Measurements from ENCODE around the gene POU2AF1. TPM values are rescaled to one million over a fixed set of nuclear protein-coding genes. Genes with fewer than 3 reads are reported as not detected.

Gene POU2AF1
- total RNA-seq, 1 experiment from 2014 or later = not detected

- CTCF ChIA-PET = no interaction called here
- Histone ChIP-seq H3K4me3 (ENCODE audit: low read length) (no peak overlapping the region), H3K27me3 (ENCODE audit: low read length) (peaks cover 47% of the 10 kb centered on the region), H3K9ac (ENCODE audit: low read length) (no peak overlapping the region), H3K27ac (ENCODE audit: low read length) (no peak overlapping the region), H2AFZ (ENCODE audit: low read length) (no peak overlapping the region), H3K36me3 (ENCODE audit: low read depth, low read length) (no peaks in the 10 kb centered on the region), H3K4me2 (ENCODE audit: low read length) (no peak overlapping the region), H3K79me2 (ENCODE audit: low read length) (no peaks in the 10 kb centered on the region), H4K20me1 (ENCODE audit: low read length) (no peaks in the 10 kb centered on the region), H3K4me1 (ENCODE audit: insufficient read depth, low read length) (no peaks in the 10 kb centered on the region), H3F3A (ENCODE audit: low read length, unreplicated experiment) (no peaks in the 10 kb centered on the region), H3K9me3 (ENCODE audit: low read length) (no peaks in the 10 kb centered on the region), H3K9me2 (replicated peaks; ENCODE audit: low read length) (no peaks in the 10 kb centered on the region)
- ATAC-seq (no peak), DNase-seq (no peak)
- BruUV-seq (replicated peaks) = no TSS peak
- intact Hi-C loops (cut with micrococcal nuclease) = no loop called here
- no peak for TF ChIP-seq EZH2phosphoT487 (IDR thresholded peaks at IDR 0.05; ENCODE audit: borderline replicate concordance, low read length)
- TF ChIP-seq EZH2 (IDR thresholded peaks at IDR 0.05; ENCODE audit: low read length, unreplicated experiment) = no peak
- TF ChIP-seq CTCF (conservative IDR thresholded peaks at IDR 0.05; ENCODE audit: low read depth, low read length) = no peak
- POLR2A ChIA-PET (ENCODE audit: unreplicated experiment) = no interaction called here
Measured at GRCh38 chr11:111352231-111352746, 26.8 kb downstream of the POU2AF1 start.

GRCh38 chr11:111351374-111352055 lies 27.6 kb downstream of the POU2AF1 start:
- intact Hi-C loops (cut with micrococcal nuclease) = no loop called here
- CTCF ChIA-PET = no interaction called here
- Histone ChIP-seq H3K9me3 (ENCODE audit: low read length) (no peaks in the 10 kb centered on the region), H3K79me2 (ENCODE audit: low read length) (no peaks in the 10 kb centered on the region), H3K9me2 (replicated peaks; ENCODE audit: low read length) (no peaks in the 10 kb centered on the region), H3K4me1 (ENCODE audit: insufficient read depth, low read length) (no peaks in the 10 kb centered on the region), H4K20me1 (ENCODE audit: low read length) (no peaks in the 10 kb centered on the region), H3K4me3 (ENCODE audit: low read length) (no peak overlapping the region), H3K36me3 (ENCODE audit: low read depth, low read length) (no peaks in the 10 kb centered on the region), H2AFZ (ENCODE audit: low read length) (no peak overlapping the region), H3K27me3 (ENCODE audit: low read length) (peaks cover 53% of the 10 kb centered on the region), H3K4me2 (ENCODE audit: low read length) (no peak overlapping the region), H3K9ac (ENCODE audit: low read length) (no peak overlapping the region), H3F3A (ENCODE audit: low read length, unreplicated experiment) (no peaks in the 10 kb centered on the region), H3K27ac (ENCODE audit: low read length) (no peak overlapping the region)
- BruUV-seq (replicated peaks) = no TSS peak
- no peak for TF ChIP-seq EZH2 (IDR thresholded peaks at IDR 0.05; ENCODE audit: low read length, unreplicated experiment)
- TF ChIP-seq EZH2phosphoT487 (IDR thresholded peaks at IDR 0.05; ENCODE audit: borderline replicate concordance, low read length) = no peak
- TF ChIP-seq CTCF (conservative IDR thresholded peaks at IDR 0.05; ENCODE audit: low read depth, low read length) = no peak
- DNase-seq (no peak), ATAC-seq (no peak)
- POLR2A ChIA-PET (ENCODE audit: unreplicated experiment) = no interaction called here

- Histone ChIP-seq H3K9ac (ENCODE audit: low read length) (no peak overlapping the region), H3F3A (ENCODE audit: low read length, unreplicated experiment) (no peaks in the 10 kb centered on the region), H3K27ac (ENCODE audit: low read length) (no peak overlapping the region), H3K9me3 (ENCODE audit: low read length) (no peaks in the 10 kb centered on the region), H3K36me3 (ENCODE audit: low read depth, low read length) (no peaks in the 10 kb centered on the region), H4K20me1 (ENCODE audit: low read length) (no peaks in the 10 kb centered on the region), H3K79me2 (ENCODE audit: low read length) (no peaks in the 10 kb centered on the region), H3K9me2 (replicated peaks; ENCODE audit: low read length) (no peaks in the 10 kb centered on the region), H3K4me1 (ENCODE audit: insufficient read depth, low read length) (no peaks in the 10 kb centered on the region), H2AFZ (ENCODE audit: low read length) (no peak overlapping the region), H3K4me3 (ENCODE audit: low read length) (no peak overlapping the region), H3K4me2 (ENCODE audit: low read length) (no peak overlapping the region), H3K27me3 (ENCODE audit: low read length) (peaks cover 58% of the 10 kb centered on the region)
- DNase-seq = no peak
- BruUV-seq (replicated peaks) = no TSS peak
- ChIA-PET CTCF (no interaction called here), POLR2A (ENCODE audit: unreplicated experiment) (no interaction called here)
- TF ChIP-seq CTCF (conservative IDR thresholded peaks at IDR 0.05; ENCODE audit: low read depth, low read length) = no peak
- TF ChIP-seq EZH2 (IDR thresholded peaks at IDR 0.05; ENCODE audit: low read length, unreplicated experiment) = no peak
- no peak for TF ChIP-seq EZH2phosphoT487 (IDR thresholded peaks at IDR 0.05; ENCODE audit: borderline replicate concordance, low read length)
- intact Hi-C loops (cut with micrococcal nuclease) = no loop called here
- no peak for ATAC-seq
Measured at GRCh38 chr11:111350811-111351210, 28.3 kb downstream of the POU2AF1 start.

Data from PC-3 (cell line).